ENCODE results near the gene CDC26.
"Not testable (repeated sequence)": the region's sequence is repeated elsewhere in the genome, so short reads cannot be mapped to it uniquely, and the experiment has no call there.

Gene CDC26

DNA sequence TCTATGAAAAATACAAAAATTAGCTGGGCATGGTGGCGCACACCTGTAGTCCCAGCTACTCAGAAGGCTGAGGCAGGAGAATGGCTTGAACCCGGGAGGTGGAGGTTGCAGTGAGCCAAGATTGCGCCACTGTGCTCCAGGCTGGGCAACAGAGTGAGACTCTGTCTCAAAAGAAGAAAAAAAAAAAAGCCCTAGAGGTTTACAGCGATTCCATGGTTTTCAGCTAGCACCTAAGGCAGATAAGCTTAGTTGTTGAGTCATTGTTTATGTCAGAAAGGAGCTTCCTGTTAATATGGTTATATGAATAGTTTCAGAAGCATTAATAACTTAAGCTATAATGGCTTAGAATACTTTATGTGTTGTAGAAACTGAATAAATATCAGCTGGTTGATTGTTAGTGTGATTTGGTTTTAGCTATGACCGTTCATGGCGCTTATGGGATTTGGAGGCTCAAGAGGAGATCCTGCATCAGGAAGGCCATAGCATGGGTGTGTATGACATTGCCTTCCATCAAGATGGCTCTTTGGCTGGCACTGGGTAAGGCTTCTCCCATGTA is 14.8 kb upstream of the CDC26 start:
- DNase-seq: no peak

DNA sequence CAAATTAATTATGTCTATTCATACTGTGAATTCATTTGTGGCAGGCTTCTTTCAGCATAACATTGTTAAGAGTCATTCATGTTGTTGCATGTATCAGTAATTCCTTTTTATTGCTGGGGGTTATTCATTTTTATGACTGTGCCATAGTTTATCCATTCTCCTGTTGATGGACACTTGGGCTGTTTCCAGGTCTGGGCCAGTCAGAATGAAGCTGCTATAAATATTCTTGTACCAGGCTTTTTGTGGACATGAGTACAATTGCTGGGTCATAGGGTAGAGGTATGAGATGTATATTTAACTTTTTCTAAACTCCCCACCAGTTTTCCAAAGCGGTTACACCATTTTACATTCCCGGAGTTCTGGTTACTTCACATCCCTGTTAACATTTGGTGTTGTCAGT is 13.7 kb upstream of the CDC26 start:
- DNase-seq: no peak

DNA sequence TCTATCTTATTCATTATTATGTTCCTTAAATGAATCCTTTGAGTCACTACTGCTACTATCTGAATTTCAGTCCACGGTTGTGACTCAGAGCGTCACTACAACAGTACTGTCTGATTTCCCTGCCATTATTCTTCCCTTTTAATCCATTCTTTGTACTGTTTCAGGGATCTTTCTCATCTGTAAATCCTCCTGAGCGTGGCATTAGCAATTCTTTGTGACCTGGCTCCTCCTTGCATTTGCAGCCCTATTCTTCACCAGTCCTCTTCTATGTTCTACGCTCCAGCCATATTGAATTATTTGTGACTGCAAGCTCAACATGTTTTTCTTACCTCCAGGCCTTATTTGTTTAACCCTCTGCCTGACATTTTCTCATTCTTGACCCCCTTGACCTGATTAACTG is 6.0 kb upstream of the CDC26 start:
- no peak for DNase-seq

DNA sequence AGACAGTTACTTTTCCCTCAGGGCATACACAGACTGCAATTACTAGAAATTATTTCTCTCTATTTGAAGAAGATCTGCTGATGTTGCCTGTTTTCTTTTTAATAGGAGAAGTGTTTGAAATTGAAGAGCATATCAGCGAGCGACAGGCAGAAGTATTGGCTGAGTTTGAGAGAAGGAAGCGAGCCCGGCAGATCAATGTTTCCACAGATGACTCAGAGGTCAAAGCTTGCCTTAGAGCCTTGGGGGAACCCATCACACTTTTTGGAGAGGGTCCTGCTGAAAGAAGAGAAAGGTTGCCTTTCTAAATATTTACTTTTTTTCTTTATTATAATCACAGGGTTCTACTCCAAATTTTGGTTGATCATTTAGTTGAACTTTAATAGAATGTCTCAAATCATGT is 3.5 kb upstream of the CDC26 start:
- no peak for DNase-seq

DNA sequence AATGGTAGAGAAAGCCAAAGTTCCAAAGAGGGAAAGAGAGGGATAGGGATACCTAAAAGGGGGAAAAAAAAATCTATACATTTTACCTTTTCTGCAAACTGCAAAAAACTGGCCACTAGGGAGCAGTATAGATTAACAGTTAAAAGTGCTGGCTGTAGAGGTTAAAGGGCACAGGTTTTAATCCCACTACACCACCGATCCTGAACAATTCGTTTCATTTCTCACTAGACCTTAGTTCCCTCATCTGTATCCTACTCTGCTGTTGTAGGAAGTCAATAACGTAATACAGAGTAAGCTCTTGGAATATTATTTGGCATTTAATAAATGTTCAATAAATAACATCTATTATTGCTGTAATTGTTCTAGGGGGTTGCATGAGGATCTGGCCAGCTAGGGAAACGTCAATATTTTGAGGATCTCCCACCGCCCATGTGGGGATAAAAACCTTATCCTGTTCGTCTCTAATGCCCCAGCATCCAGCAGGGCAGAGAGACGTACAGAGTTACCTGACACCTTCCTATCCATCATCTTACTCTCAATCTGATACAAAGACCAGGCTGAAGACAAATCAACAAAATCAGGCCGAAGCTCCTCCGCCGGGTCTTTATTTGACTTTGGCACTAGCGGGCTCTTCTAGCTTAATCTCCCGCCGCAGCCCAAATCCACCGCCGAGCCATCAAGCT is 757 bp downstream of the CDC26 start:
- DNase-seq: peak; percentile 11

DNA sequence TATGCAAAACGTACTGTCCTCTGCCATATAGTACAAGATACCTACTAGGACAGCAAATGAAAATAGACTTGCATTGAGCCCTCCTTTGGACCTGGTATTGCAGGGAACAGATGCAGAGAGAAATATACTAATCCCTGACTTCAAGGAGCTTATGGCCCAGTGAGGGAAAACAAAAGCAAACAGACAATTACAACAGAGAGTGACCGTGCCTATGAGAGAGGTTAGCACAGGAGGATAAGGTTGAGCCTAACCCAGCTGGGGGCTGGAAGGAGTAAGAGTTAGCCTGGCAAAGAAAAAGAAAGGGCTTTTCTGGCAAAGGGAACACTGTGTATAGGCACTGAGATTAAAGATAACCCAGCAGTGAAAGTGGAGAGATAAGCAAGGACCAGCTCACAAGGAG is 5.5 kb downstream of the CDC26 start:
- DNase-seq: no peak

DNA sequence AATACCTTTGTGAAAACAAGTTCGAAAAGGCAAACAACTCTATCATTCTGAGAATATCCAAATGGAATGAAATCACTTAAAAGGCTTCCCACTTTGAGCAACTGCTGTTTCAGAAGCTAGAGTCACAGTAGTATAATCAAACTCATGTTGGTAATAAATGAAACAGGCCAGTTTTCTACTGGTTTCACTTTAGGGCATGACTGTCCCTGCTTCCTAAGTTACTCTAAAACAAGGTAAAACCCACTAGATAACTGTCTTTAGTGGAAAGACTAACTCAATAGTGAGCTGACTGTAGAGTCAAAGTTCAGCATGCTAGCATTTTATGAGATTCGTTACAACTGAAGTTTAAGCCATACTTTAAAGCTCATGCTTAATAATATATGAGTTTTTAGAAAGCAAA is 6.0 kb downstream of the CDC26 start:
- DNase-seq: no peak

DNA sequence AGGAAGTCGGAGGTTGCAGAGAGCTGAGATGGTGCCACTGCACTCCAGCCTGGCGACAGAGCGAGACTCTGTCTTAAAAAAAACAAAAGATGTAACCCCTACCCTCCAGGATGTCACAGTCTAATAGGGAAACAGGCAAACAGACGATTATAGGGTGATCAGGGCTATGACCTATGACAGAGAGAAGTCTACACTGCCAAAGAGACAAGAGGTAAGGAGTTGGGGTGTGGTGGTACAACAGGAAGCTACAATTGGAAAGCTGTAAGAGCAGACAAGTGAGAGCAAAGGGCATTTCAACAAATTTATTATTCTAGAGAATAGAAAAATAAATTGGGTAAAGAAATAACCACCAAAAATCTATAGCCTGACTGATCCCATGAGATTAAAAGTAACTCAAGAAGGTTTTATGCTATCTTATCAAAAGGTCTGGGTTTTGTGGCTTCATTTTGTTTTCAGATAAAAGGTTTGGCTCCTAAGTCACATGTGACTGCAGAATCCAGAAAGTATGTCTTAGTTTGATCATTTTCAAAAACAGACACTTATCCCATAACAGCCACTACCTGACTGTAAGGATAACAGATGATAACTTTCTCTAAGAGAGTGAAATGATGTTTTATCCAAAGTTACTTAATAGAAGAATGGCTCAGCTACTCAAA is 7.3 kb downstream of the CDC26 start:
- DNase-seq: no peak

DNA sequence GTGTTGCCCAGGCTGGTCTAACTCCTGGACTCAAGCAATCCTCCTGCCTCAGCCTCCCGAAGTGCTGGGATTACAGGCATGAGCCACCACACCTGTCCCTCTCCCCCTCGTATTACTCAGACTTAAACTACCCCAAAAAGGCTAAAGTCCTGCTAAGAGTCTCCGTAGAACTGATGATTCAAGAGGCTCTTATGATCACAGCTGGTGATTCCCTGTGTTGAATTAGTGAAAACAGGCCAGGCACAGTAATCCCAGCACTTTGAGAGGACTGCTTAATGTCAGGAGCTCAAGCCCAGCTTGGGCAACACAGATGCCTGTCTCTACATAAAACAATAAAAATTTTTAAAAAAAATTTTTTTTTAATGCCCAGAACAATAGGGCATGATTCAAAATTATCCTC is 9.2 kb downstream of the CDC26 start:
- no peak for DNase-seq

DNA sequence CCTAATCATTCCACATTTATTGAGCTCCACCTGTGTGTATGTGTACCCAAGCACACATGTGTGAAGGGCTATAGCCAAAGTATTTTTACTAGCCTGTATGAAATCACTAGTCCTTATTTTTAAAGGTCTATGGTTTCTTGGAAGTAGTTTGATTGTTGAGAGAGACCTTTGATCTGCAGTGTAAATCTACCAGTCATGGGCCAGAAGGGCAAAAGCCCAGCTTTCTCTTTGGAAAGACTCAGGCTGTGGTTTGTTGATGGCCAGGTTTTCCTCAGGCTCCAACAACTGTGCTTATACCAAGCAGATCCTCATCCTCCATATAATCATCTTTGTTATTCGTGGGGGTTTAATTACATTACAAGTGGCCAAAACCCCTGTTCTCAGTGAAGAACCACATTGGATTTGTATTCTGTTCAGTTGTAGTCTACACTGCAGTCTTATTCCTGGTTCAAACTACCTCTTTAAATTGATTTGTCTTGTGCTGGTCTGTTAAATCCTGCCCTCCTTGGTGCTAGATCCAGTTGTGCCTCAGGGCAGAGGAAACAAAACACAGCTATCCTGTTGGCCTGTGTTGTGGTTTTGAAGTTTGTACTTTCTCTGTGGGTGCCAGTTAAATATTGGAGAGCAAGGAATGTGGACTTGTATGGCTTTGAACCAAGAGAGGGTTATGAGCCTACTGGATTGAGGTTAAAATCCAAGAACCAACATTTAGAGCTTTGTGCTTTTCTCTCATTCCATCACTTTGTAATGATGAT is 13.3 kb downstream of the CDC26 start:
- DNase-seq: no peak

DNA sequence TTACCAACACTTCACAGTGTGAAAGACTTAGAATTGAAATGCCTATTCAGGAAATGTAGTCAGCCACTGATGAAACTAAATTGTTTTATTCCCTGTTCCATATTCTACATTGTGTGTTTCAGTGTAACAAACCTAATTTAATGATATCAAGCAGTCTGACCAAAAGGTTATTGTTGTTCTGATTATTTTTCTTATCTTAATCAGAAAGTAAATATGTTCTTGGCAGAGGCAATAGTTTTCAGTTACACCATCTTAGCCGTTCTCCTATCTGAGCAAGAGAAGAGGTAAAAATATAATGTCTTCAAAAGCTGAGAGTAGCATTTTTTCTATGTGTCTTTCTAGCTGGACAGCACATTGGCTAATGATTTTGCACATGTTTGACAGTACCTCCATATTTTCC is 17.1 kb downstream of the CDC26 start:
- DNase-seq: no peak

DNA sequence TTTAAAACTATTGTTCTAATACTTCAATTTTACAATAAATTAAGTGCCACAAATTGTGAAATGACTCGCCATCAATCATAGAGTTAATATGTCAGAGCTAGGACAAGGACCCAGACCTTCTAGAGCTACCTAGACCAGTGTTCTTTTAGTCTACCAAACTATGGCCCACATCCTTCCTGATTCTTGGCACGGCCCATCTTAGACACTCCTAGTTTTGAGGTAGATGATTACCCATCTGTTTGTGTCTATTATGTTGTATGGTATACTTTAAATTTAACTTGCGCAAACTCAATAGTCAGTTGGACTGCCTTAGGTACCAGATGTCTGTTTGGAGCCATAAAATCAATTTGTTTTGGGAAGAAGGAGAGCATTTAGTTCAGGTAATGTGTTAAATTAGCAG is 17.5 kb downstream of the CDC26 start:
- DNase-seq: no peak

DNA sequence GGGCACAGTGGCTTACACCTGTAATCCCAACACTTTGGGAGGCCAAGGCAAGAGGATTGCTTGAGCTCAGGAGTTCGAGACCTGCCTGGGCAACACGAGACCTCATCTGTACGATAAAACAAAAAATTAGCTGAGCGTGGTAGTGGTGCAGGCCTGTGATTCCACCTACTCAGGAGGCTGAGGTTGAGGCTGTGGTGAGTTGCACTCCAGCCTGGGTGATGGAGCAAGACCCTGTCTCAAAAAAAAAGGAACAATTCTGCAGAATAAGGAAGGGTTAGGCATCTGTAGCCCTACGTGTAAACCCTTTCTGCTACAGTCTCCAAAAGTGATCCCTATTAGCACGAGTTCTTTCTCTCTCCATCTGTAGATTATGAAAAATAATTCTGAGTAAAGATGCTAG is 19.9 kb downstream of the CDC26 start:
- no peak for DNase-seq

DNA sequence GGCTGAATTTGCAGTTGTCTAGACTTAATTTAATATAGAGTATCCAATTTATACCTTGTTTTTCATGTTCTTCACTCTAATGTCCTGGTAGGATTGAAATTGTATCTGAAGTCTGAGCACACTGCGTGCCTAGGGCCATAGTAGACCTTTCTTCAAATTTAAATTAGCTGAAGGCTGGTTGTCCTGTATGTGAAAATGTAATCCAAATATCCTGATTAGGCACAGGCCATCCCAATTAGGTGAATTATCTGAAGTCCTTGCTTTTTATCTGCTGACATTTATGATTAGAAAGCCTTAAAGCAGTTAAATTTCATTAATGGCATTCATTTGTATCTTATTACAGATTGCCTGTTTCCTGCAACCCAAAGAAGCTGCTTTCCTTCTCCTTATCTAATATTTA is 20.4 kb downstream of the CDC26 start:
- no peak for DNase-seq

DNA sequence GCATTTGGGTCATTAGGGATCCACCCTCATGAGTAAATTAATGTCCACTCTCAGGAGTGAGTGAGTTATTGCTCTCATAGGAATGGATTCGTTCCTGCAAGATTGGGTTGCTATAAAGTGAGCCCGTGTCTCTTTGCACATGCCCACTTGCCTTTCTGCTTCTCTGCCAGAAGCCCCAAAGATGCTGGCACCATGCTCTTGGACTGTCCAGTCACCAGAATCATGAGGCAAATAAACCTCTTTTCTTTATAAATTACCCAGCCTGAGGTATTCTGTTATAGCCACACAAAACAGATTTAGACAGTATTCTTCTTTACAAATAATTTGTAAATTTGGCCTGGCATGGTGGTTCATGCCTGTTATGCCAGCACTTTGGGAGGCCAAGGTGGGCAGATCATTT is 24.6 kb downstream of the CDC26 start:
- DNase-seq: no peak

DNA sequence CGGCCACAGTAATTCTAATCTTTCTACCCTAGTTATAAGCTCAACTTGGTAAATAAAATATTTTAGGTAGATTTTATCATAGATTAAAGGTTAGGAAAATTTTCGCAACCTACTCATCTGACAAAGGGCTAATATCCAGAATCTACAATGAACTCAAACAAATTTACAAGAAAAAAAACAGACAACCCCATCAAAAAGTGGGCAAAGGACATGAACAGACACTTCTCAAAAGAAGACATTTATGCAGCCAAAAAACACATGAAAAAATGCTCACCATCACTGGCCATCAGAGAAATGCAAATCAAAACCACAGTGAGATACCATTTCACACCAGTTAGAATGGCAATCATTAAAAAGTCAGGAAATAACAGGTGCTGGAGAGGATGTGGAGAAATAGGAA is 25.7 kb downstream of the CDC26 start:
- not testable (repeated sequence) for DNase-seq

DNA sequence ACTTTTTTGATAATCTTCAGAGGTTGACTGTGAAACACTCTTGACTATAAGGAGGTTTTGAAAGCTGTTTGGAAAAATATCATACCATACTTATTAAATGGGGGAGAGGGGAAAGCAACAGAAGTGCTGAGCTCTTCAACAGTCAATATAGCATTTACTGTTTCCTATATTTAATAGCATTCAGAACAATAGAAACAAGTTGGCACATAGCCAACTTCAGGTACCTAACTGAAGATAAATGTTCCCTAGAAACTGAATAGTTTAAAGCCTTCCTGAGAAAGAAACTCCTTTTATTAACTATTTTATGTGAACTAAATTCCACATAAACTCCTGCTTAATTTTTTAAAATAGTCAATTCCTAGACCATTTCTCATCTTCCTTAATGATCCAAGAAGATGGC is 27.7 kb downstream of the CDC26 start:
- no peak for DNase-seq

DNA sequence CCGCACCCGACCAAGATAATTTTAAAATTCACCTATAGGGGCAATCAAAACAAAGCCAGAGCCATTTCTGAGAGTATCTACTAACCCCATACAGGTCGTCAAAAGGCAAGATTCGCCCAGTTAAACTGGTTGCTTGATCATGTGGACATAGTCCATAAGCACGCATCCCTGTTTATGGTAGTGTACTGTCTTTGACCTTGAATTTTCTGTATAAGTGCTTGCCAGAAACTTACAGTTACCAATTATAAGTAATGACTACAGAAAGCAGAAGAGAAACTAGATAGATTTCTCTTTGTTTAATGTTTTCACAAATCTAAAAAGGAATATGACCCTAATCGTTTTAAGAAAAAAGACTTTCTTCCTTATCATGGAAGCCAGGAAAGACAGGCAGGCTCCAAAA is 28.4 kb downstream of the CDC26 start:
- no peak for DNase-seq

DNA sequence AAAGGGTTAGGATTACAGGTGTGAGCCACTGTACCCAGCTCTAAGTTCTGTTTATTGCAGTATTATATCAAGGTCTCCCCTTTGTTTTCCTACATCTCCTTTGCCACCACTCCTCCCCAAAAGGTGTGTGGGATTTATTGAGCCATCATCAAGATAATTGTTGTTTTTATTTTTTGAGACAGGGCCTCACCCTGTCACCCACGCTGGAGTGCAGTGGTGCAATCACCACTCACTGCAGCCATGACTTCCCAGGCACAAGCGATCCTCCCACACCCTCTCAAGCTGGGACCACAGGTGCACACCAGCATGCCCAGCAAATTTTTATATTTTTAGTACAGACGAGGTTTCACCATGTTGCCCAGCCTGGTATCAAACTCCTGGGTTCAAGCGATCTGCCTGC is 29.5 kb downstream of the CDC26 start:
- no peak for DNase-seq

DNA sequence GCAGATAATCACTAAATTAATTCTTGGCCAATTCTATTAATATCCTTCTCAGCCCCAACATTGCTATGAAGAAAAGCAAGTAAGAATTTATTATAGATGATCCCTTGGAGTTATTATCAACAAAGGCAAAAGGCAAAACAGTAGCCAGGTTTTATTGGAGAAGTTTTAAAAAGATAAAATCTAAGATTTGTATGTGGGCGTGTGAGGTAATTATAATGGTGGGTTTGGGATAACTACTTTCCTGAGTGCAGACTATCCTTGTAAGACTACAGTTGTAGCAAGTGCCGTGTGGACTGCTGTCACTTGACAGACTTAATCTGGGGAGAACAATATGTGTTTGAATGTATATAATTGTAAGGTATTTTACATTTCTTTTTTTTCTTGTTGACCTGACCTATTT is 30.8 kb downstream of the CDC26 start:
- DNase-seq: no peak

DNA sequence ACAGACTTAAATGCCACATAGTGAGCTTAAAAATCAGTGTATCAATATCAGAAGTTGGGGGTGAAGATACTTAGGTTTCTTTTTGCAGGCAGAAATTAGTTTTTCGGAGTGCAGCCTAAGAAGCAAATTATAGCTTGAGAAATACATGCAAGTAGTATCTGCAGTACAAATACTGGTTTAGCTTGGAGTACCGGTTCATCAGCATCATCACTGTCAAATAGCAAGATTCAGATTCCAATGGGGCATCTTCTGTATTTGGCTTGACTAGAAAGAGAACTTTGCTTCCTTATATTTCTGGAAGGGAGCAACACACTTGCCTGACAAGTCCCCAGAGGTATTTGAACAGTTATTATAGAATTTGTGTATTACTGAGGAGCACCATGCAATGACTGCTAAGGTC is 34.2 kb downstream of the CDC26 start:
- DNase-seq: no peak

DNA sequence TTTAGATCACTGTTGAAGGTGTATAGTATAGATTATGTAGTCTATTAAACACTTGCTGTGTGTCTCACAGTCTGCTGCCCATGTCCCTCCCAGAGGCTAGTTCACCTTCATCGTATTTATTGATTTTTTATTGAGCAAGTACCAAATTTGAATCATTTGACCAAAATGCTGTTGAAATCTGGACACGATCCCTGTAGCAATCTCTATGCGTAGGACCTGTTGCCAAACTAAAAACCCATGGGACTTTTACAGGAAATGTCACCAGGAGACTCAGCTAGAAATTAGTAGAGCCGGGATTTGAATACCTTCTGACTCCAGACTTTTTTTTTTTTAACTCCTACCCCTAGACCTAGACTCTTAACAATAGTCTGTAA is 36.5 kb downstream of the CDC26 start:
- no peak for DNase-seq

DNA sequence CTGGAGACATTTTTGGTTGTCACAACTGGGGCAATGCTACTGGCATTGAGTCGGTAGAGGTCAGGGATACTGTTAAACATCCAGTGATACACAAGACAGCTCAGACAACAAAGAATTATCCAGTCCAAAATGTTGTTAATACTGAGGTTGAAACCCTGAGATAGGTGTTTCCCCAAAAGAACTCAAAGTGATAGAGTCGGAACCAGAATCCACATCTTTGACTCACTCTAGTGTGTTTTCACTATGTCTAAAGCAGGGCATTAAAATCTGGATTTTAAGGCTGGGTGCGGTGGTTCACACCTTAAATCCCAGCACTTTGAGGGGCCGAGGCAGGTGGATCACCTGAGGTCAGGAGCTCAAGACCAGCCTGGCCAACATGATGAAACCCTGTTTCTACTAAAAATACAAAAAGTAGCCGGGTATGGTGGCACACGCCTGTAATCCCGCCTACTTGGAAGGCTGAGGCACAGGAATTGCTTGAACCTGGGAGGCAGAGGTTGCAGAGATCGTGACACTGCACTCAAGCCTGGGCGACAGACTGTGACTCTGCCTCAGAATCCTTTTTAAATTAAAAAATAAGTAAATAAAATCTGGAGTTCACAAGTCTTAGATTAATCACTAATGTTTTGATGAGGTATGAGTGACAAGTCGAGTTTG is 37.0 kb downstream of the CDC26 start:
- DNase-seq: no peak

DNA sequence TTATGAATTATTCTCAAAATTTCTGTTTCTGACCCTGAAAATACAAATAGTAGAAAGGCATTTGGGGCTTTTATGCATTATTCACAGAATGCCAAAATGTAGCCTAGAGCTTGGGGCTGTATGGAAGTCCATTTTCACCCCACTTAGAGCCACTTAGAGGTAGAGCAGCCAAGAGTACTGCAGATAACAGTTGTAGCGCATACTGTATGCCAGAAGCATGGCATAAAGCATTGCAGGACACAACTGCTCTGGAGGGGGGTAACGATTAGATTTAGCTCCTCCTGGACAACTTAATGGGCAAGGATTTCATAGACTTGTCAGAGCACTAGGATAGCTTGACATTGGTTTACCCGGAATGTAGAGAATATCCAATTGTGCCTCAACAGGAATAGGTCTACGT is 38.3 kb downstream of the CDC26 start:
- DNase-seq: no peak
